Panc1 (cell line): ENCODE results near the gene DCAF15. TPM values are rescaled to one million over a fixed set of nuclear protein-coding genes. Genes with fewer than 3 reads are reported as not detected.

ENCODE experiments used
- ATAC-seq: fragments of 200-7000 bp; cut with Tn5 transposase; 2 replicates; pipeline ENCODE4 v1.9.1; 2020; ENCODE audit warnings: mild to moderate bottlenecking, moderate library complexity
- BruUV-seq: library from RNA; stranded (reverse); fragments of 400-500 nt; replicated peaks from 2 replicates; lab custom pipeline; 2021; lab: Mats Ljungman, UMichigan
- CTCF ChIA-PET: fragments of 300-600 bp; sonication (Branson Sonifier 250); formaldehyde crosslinking; loops from one replicate; lab custom pipeline; 2022; ENCODE audit warnings: antibody characterized with exemption; lab: Charles Lee
- POLR2A ChIA-PET: fragments of 300-600 bp; sonication (Branson Sonifier 250); formaldehyde crosslinking; loops from one replicate; lab custom pipeline; 2022; ENCODE audit warnings: antibody characterized with exemption; lab: Charles Lee
- DNase-seq: peaks from one replicate; pipeline ENCODE4 v3.0.0-alpha.2; 2010; ENCODE audit warnings: low read depth, low spot score
- H3K27ac ChIP-seq: 2 replicates; pipeline ENCODE4 v1.5.1; 2011; ENCODE audit warnings: mild to moderate bottlenecking, low read length, inconsistent platforms
- H3K27me3 ChIP-seq: fragments of 200-500 bp; sonication (Bioruptor generic); 2 replicates; pipeline ENCODE4 v1.6.0; 2014; ENCODE audit warnings: low read length, inconsistent platforms; ENCODE audit not compliant: control insufficient read depth, insufficient read depth
- H3K36me3 ChIP-seq: fragments of 200-500 bp; sonication (Bioruptor generic); 2 replicates; pipeline ENCODE4 v1.5.1; 2014; ENCODE audit warnings: inconsistent platforms, mild to moderate bottlenecking, low read length, moderate library complexity; ENCODE audit not compliant: control insufficient read depth, insufficient read depth
- H3K4me1 ChIP-seq: 2 replicates; pipeline ENCODE4 v1.5.1; 2011; ENCODE audit warnings: inconsistent platforms, mild to moderate bottlenecking, low read length, moderate library complexity; ENCODE audit not compliant: control insufficient read depth, insufficient read depth
- H3K4me3 ChIP-seq, 2 experiments: 2 replicates each; pipeline ENCODE4 v1.5.1; 2011 to 2012; ENCODE audit warnings: low read depth in 2 of 2, low read length in 2 of 2, mild to moderate bottlenecking in 2 of 2, inconsistent platforms in 1 of 2, moderate library complexity in 1 of 2
- H3K9me3 ChIP-seq: fragments of 200-500 bp; sonication (Bioruptor generic); 2 replicates; pipeline ENCODE4 v1.5.1; 2014; ENCODE audit warnings: low read depth, mild to moderate bottlenecking, inconsistent platforms, low read length, moderate library complexity; ENCODE audit not compliant: control insufficient read depth, insufficient read depth
- CTCF ChIP-seq: fragments of 450-650 bp; IDR thresholded peaks from 2 replicates; pipeline ENCODE4 v1.5.1; 2017; ENCODE audit warnings: mild to moderate bottlenecking
- POLR2AphosphoS5 ChIP-seq: IDR thresholded peaks from 2 replicates; pipeline ENCODE4 v1.6.1; 2012; ENCODE audit warnings: mild to moderate bottlenecking, low read depth, low read length, moderate library complexity
- SIN3A ChIP-seq: IDR thresholded peaks from 2 replicates; pipeline ENCODE4 v1.6.1; 2012; ENCODE audit warnings: low read depth, mild to moderate bottlenecking, low read length, moderate library complexity, borderline replicate concordance; ENCODE audit not compliant: insufficient read depth
- TCF7L2 ChIP-seq: IDR thresholded peaks from 2 replicates; pipeline ENCODE4 v1.6.1; 2011; ENCODE audit warnings: mild to moderate bottlenecking, low read depth, low read length, inconsistent platforms
- in situ Hi-C: cut with HindIII; loops from 2 replicates; pipeline ENCODE4 v1.10.0; 2016; ENCODE audit warnings: low sequenced_read_pairs, low pct_unique_long_range_greater_than_20kb
- intact Hi-C: fragments of 100-400 bp; cut with micrococcal nuclease; formaldehyde crosslinking; loops from one replicate; pipeline ENCODE4 v1.10.0; 2022; ENCODE audit not compliant: unreplicated experiment
- total RNA-seq: library from RNA; stranded (reverse); gene quantifications from one replicate; pipeline ENCODE4 v1.2.1, GENCODE V29; 2021; ENCODE audit not compliant: unreplicated experiment
- TF ChIP-seq, protein P1 (sequence below), 2 experiments: IDR thresholded peaks; 2 replicates each; pipeline ENCODE4 v1.6.1; 2011 to 2012; ENCODE audit warnings: low read depth in 2 of 2, control low read depth in 1 of 2, low read length in 1 of 2, mild to moderate bottlenecking in 1 of 2, moderate library complexity in 1 of 2; ENCODE audit not compliant: insufficient read depth in 1 of 2

DCAF15 gene
- total RNA-seq, 1 experiment from 2014 or later: 38.8 TPM

DNA sequence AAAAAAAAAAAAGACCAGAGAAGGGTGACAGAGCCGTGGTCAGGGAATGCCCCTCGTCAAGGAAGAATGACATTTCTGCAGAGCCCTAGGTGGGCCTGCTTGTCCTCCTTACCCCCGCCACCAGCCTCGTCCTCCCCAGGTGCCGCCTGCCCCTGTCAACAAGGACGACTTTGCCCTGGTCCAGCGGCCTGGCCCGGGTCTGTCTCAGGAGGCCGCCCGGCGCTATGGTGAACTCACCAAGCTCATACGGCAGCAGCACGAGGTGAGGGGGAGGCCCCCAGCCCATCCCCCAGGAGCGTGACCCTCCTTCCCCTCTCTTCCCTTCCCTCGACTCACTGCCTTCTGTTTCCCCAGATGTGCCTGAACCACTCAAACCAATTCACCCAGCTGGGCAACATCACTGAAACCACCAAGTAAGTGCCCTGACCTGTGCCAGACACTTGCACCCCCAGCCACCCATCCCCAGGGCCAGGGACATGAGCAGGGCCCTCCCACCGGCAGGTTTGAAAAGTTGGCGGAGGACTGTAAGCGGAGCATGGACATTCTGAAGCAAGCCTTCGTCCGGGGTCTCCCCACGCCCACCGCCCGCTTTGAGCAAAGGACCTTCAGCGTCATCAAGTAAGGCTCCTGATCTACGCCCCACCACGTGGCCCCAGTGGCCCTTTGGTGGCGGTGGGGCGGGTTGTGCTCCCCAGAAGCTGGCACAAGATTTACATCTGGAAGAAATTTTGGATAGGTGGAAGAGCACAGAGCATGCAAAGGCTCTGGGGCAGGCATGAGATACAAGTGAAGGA, 28.9 kb upstream of the DCAF15 start:
- H3K9me3 ChIP-seq: no peaks in the 10 kb centered on the region
- CTCF ChIA-PET: no interaction called here
- POLR2A ChIA-PET: interaction anchor here (0.6 kb wide), 1 partner anchor 944 kb away, joined by 4 read pairs; no protein-coding TSS in a partner anchor
- H3K4me3 ChIP-seq: no peak overlapping the region
- no peaks in the 10 kb centered on the region for H3K27me3 ChIP-seq
- TF ChIP-seq, protein P1, sequence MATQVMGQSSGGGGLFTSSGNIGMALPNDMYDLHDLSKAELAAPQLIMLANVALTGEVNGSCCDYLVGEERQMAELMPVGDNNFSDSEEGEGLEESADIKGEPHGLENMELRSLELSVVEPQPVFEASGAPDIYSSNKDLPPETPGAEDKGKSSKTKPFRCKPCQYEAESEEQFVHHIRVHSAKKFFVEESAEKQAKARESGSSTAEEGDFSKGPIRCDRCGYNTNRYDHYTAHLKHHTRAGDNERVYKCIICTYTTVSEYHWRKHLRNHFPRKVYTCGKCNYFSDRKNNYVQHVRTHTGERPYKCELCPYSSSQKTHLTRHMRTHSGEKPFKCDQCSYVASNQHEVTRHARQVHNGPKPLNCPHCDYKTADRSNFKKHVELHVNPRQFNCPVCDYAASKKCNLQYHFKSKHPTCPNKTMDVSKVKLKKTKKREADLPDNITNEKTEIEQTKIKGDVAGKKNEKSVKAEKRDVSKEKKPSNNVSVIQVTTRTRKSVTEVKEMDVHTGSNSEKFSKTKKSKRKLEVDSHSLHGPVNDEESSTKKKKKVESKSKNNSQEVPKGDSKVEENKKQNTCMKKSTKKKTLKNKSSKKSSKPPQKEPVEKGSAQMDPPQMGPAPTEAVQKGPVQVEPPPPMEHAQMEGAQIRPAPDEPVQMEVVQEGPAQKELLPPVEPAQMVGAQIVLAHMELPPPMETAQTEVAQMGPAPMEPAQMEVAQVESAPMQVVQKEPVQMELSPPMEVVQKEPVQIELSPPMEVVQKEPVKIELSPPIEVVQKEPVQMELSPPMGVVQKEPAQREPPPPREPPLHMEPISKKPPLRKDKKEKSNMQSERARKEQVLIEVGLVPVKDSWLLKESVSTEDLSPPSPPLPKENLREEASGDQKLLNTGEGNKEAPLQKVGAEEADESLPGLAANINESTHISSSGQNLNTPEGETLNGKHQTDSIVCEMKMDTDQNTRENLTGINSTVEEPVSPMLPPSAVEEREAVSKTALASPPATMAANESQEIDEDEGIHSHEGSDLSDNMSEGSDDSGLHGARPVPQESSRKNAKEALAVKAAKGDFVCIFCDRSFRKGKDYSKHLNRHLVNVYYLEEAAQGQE (IDR thresholded peaks at IDR 0.05; ENCODE audit: insufficient read depth in 1 of 2, low read depth in 2 of 2, low read length in 1 of 2): no peak
- no peak for TF ChIP-seq TCF7L2
- no peak for ATAC-seq
- DNase-seq: no peak
- no peaks in the 10 kb centered on the region for H3K36me3 ChIP-seq
- intact Hi-C loops (no loop called here), in situ Hi-C loops (no loop called here)
- no TSS peak for BruUV-seq
- no peak overlapping the region for H3K27ac ChIP-seq
- no peaks in the 10 kb centered on the region for H3K4me1 ChIP-seq

GRCh38 chr19:13926010-13926409, 26.3 kb upstream of the DCAF15 start:
- Histone ChIP-seq H3K4me3 (no peak overlapping the region), H3K9me3 (no peaks in the 10 kb centered on the region), H3K36me3 (no peaks in the 10 kb centered on the region), H3K4me1 (no peaks in the 10 kb centered on the region), H3K27me3 (no peaks in the 10 kb centered on the region), H3K27ac (no peak overlapping the region)
- TF ChIP-seq CTCF (no peak), SIN3A (no peak), TCF7L2 (no peak), POLR2AphosphoS5 (no peak)
- TF ChIP-seq, protein P1 (IDR thresholded peaks at IDR 0.05; ENCODE audit: insufficient read depth in 1 of 2, low read depth in 2 of 2, low read length in 1 of 2): no peak
- intact Hi-C loops: no loop called here
- in situ Hi-C loops: no loop called here
- ChIA-PET CTCF (no interaction called here), POLR2A (no interaction called here)
- DNase-seq: no peak
- ATAC-seq: no peak
- BruUV-seq: no TSS peak
